Measurements from ENCODE around the gene VPS25. TPM values are rescaled to one million over a fixed set of nuclear protein-coding genes. Genes with fewer than 3 reads are reported as not detected.

The VPS25 gene
- total RNA-seq, 3 donors from 2014 or later (not counting 1 experiment from before 2014, with no cell fraction given) = 39.9 to 46.4 (median 41.5) TPM

GRCh38 chr17:42819939-42820535 lies 46.8 kb downstream of the VPS25 start:
- WGBS (ENCODE audit: insufficient coverage) = 41% methylated on average over 2 of the region's 2 CpGs
- peak overlapping the region in 1 of 2 donors; percentile 51 for H3K27ac Mint-ChIP-seq

GRCh38 chr17:42821176-42821575 lies 47.9 kb downstream of the VPS25 start:
- Mint-ChIP-seq H3K4me3 (peak overlapping the region; percentile 42), H3K4me1 (peaks cover 19 to 26% of the 10 kb centered on the region in 2 donors), H3K27me3 (ENCODE audit: low read depth in 2 of 2) (no peaks in the 10 kb centered on the region), H3K36me3 (no peaks in the 10 kb centered on the region), H3K27ac (peak overlapping the region in 1 of 2 donors; percentile 61), H3K9me3 (no peaks in the 10 kb centered on the region)
- WGBS (ENCODE audit: insufficient coverage) = 100% methylated on average over 3 of the region's 7 CpGs
- no peaks in the 10 kb centered on the region for H3K27me3 ChIP-seq (ENCODE audit: control insufficient read depth, insufficient read depth, low read length)
- H3K36me3 ChIP-seq (ENCODE audit: control insufficient read depth, insufficient read depth, low read length) = peaks cover 40% of the 10 kb centered on the region
- H3K27ac ChIP-seq (ENCODE audit: low read length) = no peak overlapping the region
- TF ChIP-seq CTCF (IDR thresholded peaks at IDR 0.05) = no peak
- intact Hi-C loops (cut with micrococcal nuclease) = no loop called here
- H3K4me1 ChIP-seq (ENCODE audit: control insufficient read depth, insufficient read depth, low read length) = peaks cover 18% of the 10 kb centered on the region
- ATAC-seq (no peak), DNase-seq (no peak)
- H3K4me3 ChIP-seq (ENCODE audit: low read length) = no peak overlapping the region
- H3K9me3 ChIP-seq (ENCODE audit: control insufficient read depth, insufficient read depth, low read length) = no peaks in the 10 kb centered on the region

More at GRCh38 chr17:42819939-42820535, 46.8 kb downstream of the VPS25 start:
- peak; percentile 52 to 77 for DNase-seq
- Histone ChIP-seq H3K27ac (ENCODE audit: low read length) (no peak overlapping the region), H3K4me3 (ENCODE audit: low read length) (no peak overlapping the region), H3K9me3 (ENCODE audit: control insufficient read depth, insufficient read depth, low read length) (no peaks in the 10 kb centered on the region), H3K27me3 (ENCODE audit: control insufficient read depth, insufficient read depth, low read length) (no peaks in the 10 kb centered on the region), H3K36me3 (ENCODE audit: control insufficient read depth, insufficient read depth, low read length) (peaks cover 51% of the 10 kb centered on the region), H3K4me1 (ENCODE audit: control insufficient read depth, insufficient read depth, low read length) (peaks cover 18% of the 10 kb centered on the region)
- Mint-ChIP-seq H3K27me3 (ENCODE audit: low read depth in 2 of 2) (no peaks in the 10 kb centered on the region), H3K4me3 (no peak overlapping the region), H3K9me3 (no peaks in the 10 kb centered on the region), H3K36me3 (no peaks in the 10 kb centered on the region), H3K4me1 (peaks cover 19 to 26% of the 10 kb centered on the region in 2 donors)
- ATAC-seq = peak in 1 of 3 donors; percentile 21
- intact Hi-C loops (cut with micrococcal nuclease) = no loop called here
- TF ChIP-seq CTCF (IDR thresholded peaks at IDR 0.05) = peak; percentile 73

- H3K36me3 Mint-ChIP-seq = no peaks in the 10 kb centered on the region
- peaks cover 3% of the 10 kb centered on the region for H3K27me3 ChIP-seq (ENCODE audit: control insufficient read depth, insufficient read depth, low read length)
- no peaks in the 10 kb centered on the region for H3K9me3 Mint-ChIP-seq
- H3K27ac ChIP-seq (ENCODE audit: low read length) = no peak overlapping the region
- H3K27ac Mint-ChIP-seq = no peak overlapping the region
- H3K36me3 ChIP-seq (ENCODE audit: control insufficient read depth, insufficient read depth, low read length) = peaks cover under 1% of the 10 kb centered on the region
- peaks cover 18 to 21% of the 10 kb centered on the region in 2 donors for H3K4me1 Mint-ChIP-seq
- no peak for ATAC-seq
- TF ChIP-seq CTCF (IDR thresholded peaks at IDR 0.05) = no peak
- intact Hi-C loops (cut with micrococcal nuclease) = no loop called here
- H3K9me3 ChIP-seq (ENCODE audit: control insufficient read depth, insufficient read depth, low read length) = no peaks in the 10 kb centered on the region
- no CpG with 5 or more reads among the region's 1 CpG for WGBS (ENCODE audit: insufficient coverage)
- no peak overlapping the region for H3K4me3 ChIP-seq (ENCODE audit: low read length)
- H3K4me3 Mint-ChIP-seq = no peak overlapping the region
- no peak for DNase-seq
- H3K4me1 ChIP-seq (ENCODE audit: control insufficient read depth, insufficient read depth, low read length) = peaks cover 18% of the 10 kb centered on the region
- H3K27me3 Mint-ChIP-seq (ENCODE audit: low read depth in 2 of 2) = peaks cover 9 to 13% of the 10 kb centered on the region in 2 donors
Observed at GRCh38 chr17:42827472-42827871, 54.2 kb downstream of the VPS25 start.

Other genes starting within 250 kb of the VPS25 start
- 10 to 100 TPM; 34.8 to 44.3 (median 36.4) TPM for gene NAGLU, start 237.2 kb upstream of the VPS25 start, total RNA-seq
- gene HSD17B1, start 220.5 kb upstream of the VPS25 start, total RNA-seq = 1 to 10 TPM in 2 of 3 donors, under 1 TPM in 1; 0.68 to 1.6 (median 1.2) TPM
- 10 to 100 TPM; 61.1 to 67.8 (median 62.3) TPM for gene COASY, start 211.3 kb upstream of the VPS25 start, total RNA-seq
- 10 to 100 TPM; 38.9 to 58.2 (median 42.6) TPM for gene MLX, start 206.3 kb upstream of the VPS25 start, total RNA-seq
- gene PSMC3IP, start 195.7 kb upstream of the VPS25 start, total RNA-seq = 1 to 10 TPM; 5.0 to 6.2 (median 5.7) TPM
- 100 to 1,000 TPM in 2 of 3 donors, 10 to 100 TPM in 1; 76.0 to 114 (median 101) TPM for gene RETREG3, start 164.1 kb upstream of the VPS25 start, total RNA-seq
- gene TUBG1, start 163.8 kb upstream of the VPS25 start, total RNA-seq = 10 to 100 TPM in 2 of 3 donors, 1 to 10 TPM in 1; 9.7 to 16.5 (median 13.0) TPM
- 10 to 100 TPM in 1 of 3 donors, 1 to 10 TPM in 2; 7.8 to 14.2 (median 9.6) TPM for gene TUBG2, start 114.2 kb upstream of the VPS25 start, total RNA-seq
- gene PLEKHH3, start 96.5 kb upstream of the VPS25 start, total RNA-seq = 1 to 10 TPM in 1 of 3 donors, under 1 TPM in 2; 0.14 to 1.8 (median 0.26) TPM
- 1 to 10 TPM; 1.2 to 2.6 (median 1.2) TPM for gene CCR10, start 91.6 kb upstream of the VPS25 start, total RNA-seq
- under 1 TPM; 0.33 to 0.85 (median 0.39) TPM for gene CNTNAP1, start 90.9 kb upstream of the VPS25 start, total RNA-seq
- 10 to 100 TPM; 68.8 to 92.7 (median 74.1) TPM for gene EZH1, start 28.4 kb upstream of the VPS25 start, total RNA-seq
- not detected for gene RAMP2, start 12.2 kb upstream of the VPS25 start, total RNA-seq
- under 1 TPM in 2 of 3 donors, not detected in 1; 0.09 to 0.13 TPM for gene WNK4, start 7.2 kb downstream of the VPS25 start, total RNA-seq
- 10 to 100 TPM; 12.9 to 19.3 (median 13.1) TPM for gene COA3, start 25.3 kb downstream of the VPS25 start, total RNA-seq
- not detected for gene CNTD1, start 25.4 kb downstream of the VPS25 start, total RNA-seq
- 100 to 1,000 TPM; 148 to 164 (median 150) TPM for gene BECN1, start 50.8 kb downstream of the VPS25 start, total RNA-seq
- gene PSME3, start 59.9 kb downstream of the VPS25 start, total RNA-seq = 10 to 100 TPM; 82.8 to 92.5 (median 90.6) TPM
- 1 to 10 TPM; 3.0 to 3.9 (median 3.5) TPM for gene AOC2, start 71.1 kb downstream of the VPS25 start, total RNA-seq
- gene AOC3, start 77.8 kb downstream of the VPS25 start, total RNA-seq = 1 to 10 TPM in 1 of 3 donors, under 1 TPM in 2; 0.52 to 1.0 (median 0.73) TPM
- gene G6PC1, start 127.3 kb downstream of the VPS25 start, total RNA-seq = not detected
- 10 to 100 TPM; 46.1 to 61.8 (median 57.1) TPM for gene AARSD1, start 191.0 kb downstream of the VPS25 start, total RNA-seq
- gene PTGES3L, start 206.6 kb downstream of the VPS25 start, total RNA-seq = under 1 TPM in 2 of 3 donors, not detected in 1; 0.53 to 0.87 TPM
- 10 to 100 TPM; 11.6 to 15.8 (median 14.6) TPM for gene RUNDC1, start 207.1 kb downstream of the VPS25 start, total RNA-seq
- 100 to 1,000 TPM; 555 to 671 (median 608) TPM for gene RPL27, start 225.0 kb downstream of the VPS25 start, total RNA-seq
- 10 to 100 TPM; 50.0 to 66.8 (median 59.4) TPM for gene IFI35, start 233.3 kb downstream of the VPS25 start, total RNA-seq
- gene VAT1, start 248.9 kb downstream of the VPS25 start, total RNA-seq = 10 to 100 TPM; 21.1 to 32.1 (median 31.9) TPM

Data from natural killer cell (primary cell).